CD4-positive, alpha-beta T cell (primary cell): Measurements from ENCODE around the gene SCAPER. TPM values are rescaled to one million over a fixed set of nuclear protein-coding genes. Genes with fewer than 3 reads are reported as not detected.

Experiments used
- ATAC-seq: fragments of 200-7000 bp; cut with Tn5 transposase; one replicate; pipeline ENCODE4 v1.10.0; 2022; ENCODE audit warnings: mild to moderate bottlenecking; ENCODE audit not compliant: poor library complexity
- CTCF ChIA-PET: fragments of 350-600 bp; sonication (Branson Sonifier 250); formaldehyde crosslinking; loops from one replicate; lab custom pipeline; 2021; ENCODE audit warnings: antibody characterized with exemption, inconsistent platforms; lab: Charles Lee
- POLR2A ChIA-PET: fragments of 350-600 bp; sonication (Branson Sonifier 250); formaldehyde crosslinking; loops from one replicate; lab custom pipeline; 2021; ENCODE audit warnings: antibody characterized with exemption, inconsistent platforms; lab: Charles Lee
- DNase-seq, 14 experiments: peaks; one replicate each; pipeline ENCODE4 v3.0.0-alpha.2; 2013 to 2020; ENCODE audit warnings: mixed read lengths in 2 of 14
- H3K27ac ChIP-seq, 2 donors: one replicate each; pipeline versions ENCODE4 v1.5.1 to v1.7.0; 2013; ENCODE audit warnings: low read length in 2 of 2, low read depth in 1 of 2, mild to moderate bottlenecking in 1 of 2
- H3K27me3 ChIP-seq, 2 experiments: 1 replicate in 1 of 2; 2 replicates in 1 of 2; pipeline versions ENCODE4 v1.6.1 to v1.7.0; 2013; ENCODE audit warnings: low read length in 2 of 2, control low read depth in 1 of 2, mild to moderate bottlenecking in 1 of 2, moderate library complexity in 1 of 2; ENCODE audit not compliant: insufficient read depth in 2 of 2, control insufficient read depth in 1 of 2
- H3K36me3 ChIP-seq: one replicate; pipeline ENCODE4 v1.6.1; 2013; ENCODE audit warnings: low read length, control low read depth; ENCODE audit not compliant: insufficient read depth
- H3K4me1 ChIP-seq: one replicate; pipeline ENCODE4 v1.6.1; 2013; ENCODE audit warnings: low read length, control low read depth; ENCODE audit not compliant: insufficient read depth
- H3K4me3 ChIP-seq: one replicate; pipeline ENCODE4 v1.5.1; 2013; ENCODE audit warnings: mild to moderate bottlenecking, low read length, moderate library complexity
- H3K9me3 ChIP-seq, 2 experiments: 1 replicate in 1 of 2; 2 replicates in 1 of 2; pipeline versions ENCODE4 v1.6.1 to v1.7.0; 2013; ENCODE audit warnings: low read length in 2 of 2, mild to moderate bottlenecking in 2 of 2, control low read depth in 1 of 2, moderate library complexity in 1 of 2; ENCODE audit not compliant: control insufficient read depth in 1 of 2, insufficient read depth in 1 of 2
- H3K27ac Mint-ChIP-seq: one replicate; pipeline ENCODE4 v1.8.0; 2020; ENCODE audit warnings: mixed read lengths
- H3K27me3 Mint-ChIP-seq: one replicate; pipeline ENCODE4 v1.8.0; 2021; ENCODE audit warnings: mixed read lengths
- H3K36me3 Mint-ChIP-seq: one replicate; pipeline ENCODE4 v1.8.0; 2021; ENCODE audit warnings: low read depth, mixed read lengths
- H3K4me1 Mint-ChIP-seq: one replicate; pipeline ENCODE4 v1.8.0; 2021; ENCODE audit warnings: low read depth, mixed read lengths
- H3K4me3 Mint-ChIP-seq: one replicate; pipeline ENCODE4 v1.8.0; 2020; ENCODE audit warnings: mild to moderate bottlenecking, mixed read lengths
- H3K9me3 Mint-ChIP-seq: one replicate; pipeline ENCODE4 v1.8.0; 2020; ENCODE audit warnings: mixed read lengths
- intact Hi-C, 2 experiments: fragments of 100-400 bp; cut with DNase I in 1 of 2; cut with micrococcal nuclease in 1 of 2; formaldehyde crosslinking; loops; one replicate each; pipeline versions ENCODE4 v1.15.1 to v1.9.0; 2023 to 2025; cut with DNase I, micrococcal nuclease
- total RNA-seq, 174 experiments: library from RNA in 2 of 174; stranded (reverse) in 2 of 174; gene quantifications; one replicate each; pipeline ENCODE4 v1.2.3 and lab custom pipeline; 2021 to 2026
- TF ChIP-seq, protein P1 (sequence below): fragments of 200-600 bp; IDR thresholded peaks from one replicate; pipeline ENCODE4 v1.8.0; 2022; ENCODE audit warnings: antibody characterized with exemption, mild to moderate bottlenecking

SCAPER gene
- total RNA-seq, 2 experiments from 2014 or later, result 40.3 to 41.2 TPM

DNA sequence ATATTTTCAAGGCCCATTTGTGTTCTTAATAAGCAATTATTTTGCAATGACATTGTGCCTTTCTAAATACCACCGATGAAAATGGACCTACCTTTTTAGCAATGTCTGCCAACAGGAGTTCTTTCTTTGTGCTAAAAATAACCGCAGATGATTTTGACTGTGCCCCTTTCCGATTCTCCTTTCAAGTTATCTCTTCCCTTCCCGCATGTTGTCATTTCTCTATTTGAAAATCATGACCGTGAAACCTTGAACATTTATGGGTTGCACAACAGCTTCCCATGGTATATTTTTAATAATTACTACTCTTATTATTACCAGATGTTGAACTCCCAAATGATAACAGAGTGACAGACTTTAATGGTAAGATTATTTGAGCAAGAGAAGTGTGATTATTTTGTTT, 583.5 kb downstream of the SCAPER start:
- H3K36me3 Mint-ChIP-seq, result no peaks in the 10 kb centered on the region
- peaks cover 7 to 24% of the 10 kb centered on the region in 2 experiments for H3K27me3 ChIP-seq
- no peaks in the 10 kb centered on the region for H3K9me3 Mint-ChIP-seq
- POLR2A ChIA-PET, result no interaction called here
- H3K4me1 Mint-ChIP-seq, result no peaks in the 10 kb centered on the region
- H3K27ac Mint-ChIP-seq, result no peak overlapping the region
- H3K4me1 ChIP-seq, result no peaks in the 10 kb centered on the region
- no peak for DNase-seq
- no peaks in the 10 kb centered on the region for H3K36me3 ChIP-seq
- CTCF ChIA-PET, result no interaction called here
- no peak overlapping the region for H3K27ac ChIP-seq
- no peak overlapping the region for H3K4me3 Mint-ChIP-seq
- TF ChIP-seq, protein P1, sequence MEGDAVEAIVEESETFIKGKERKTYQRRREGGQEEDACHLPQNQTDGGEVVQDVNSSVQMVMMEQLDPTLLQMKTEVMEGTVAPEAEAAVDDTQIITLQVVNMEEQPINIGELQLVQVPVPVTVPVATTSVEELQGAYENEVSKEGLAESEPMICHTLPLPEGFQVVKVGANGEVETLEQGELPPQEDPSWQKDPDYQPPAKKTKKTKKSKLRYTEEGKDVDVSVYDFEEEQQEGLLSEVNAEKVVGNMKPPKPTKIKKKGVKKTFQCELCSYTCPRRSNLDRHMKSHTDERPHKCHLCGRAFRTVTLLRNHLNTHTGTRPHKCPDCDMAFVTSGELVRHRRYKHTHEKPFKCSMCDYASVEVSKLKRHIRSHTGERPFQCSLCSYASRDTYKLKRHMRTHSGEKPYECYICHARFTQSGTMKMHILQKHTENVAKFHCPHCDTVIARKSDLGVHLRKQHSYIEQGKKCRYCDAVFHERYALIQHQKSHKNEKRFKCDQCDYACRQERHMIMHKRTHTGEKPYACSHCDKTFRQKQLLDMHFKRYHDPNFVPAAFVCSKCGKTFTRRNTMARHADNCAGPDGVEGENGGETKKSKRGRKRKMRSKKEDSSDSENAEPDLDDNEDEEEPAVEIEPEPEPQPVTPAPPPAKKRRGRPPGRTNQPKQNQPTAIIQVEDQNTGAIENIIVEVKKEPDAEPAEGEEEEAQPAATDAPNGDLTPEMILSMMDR, result no peak
- no peak overlapping the region for H3K4me3 ChIP-seq
- H3K9me3 ChIP-seq, result no peaks in the 10 kb centered on the region
- peaks cover 51% of the 10 kb centered on the region for H3K27me3 Mint-ChIP-seq
- intact Hi-C loops, result loop anchor here in 1 of 2 experiments (10.0 kb wide), 1 partner anchor 763 kb away; no protein-coding TSS in a partner anchor
- no peak for ATAC-seq

DNA sequence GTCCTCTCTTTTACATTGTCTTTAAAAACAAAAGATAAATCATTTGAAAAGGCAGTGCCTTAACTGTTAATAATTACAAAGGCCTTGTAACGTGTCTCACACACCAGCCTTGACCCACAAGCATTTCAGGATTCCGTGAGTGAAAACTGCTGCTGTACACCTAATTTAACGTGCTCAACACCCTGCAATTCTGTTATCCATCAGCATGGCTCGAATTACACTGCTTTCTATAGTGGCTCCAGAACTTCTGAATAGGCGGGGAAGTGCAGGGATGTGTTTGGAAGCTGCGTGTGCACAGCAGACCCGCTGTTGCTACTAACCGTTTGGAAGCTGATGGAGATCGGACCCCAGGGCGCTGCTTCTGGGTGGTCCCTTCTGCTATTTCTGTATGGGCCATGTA, 584.0 kb downstream of the SCAPER start:
- H3K27me3 Mint-ChIP-seq, result peaks cover 49% of the 10 kb centered on the region

DNA sequence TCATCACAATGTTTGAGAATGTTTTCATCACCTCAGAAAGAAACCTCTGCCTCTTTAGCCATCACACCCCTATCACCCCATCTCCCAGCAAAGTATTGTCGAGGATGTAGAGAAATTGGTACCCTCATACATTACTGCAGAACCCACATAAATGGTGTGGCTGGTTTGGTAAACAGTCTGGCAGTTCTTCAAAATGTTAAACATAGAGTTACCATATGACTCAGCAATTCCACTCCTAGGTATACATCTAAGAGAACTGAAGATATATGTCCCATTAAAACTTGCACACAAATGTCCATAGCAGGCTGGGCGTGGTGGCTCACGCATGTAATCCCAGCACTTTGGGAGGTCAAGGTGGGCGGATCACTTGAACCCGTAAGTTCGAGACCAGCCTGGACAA, 585.1 kb downstream of the SCAPER start:
- DNase-seq (no peak), ATAC-seq (no peak)
- Histone ChIP-seq H3K4me3 (no peak overlapping the region), H3K9me3 (no peaks in the 10 kb centered on the region), H3K27me3 (peaks cover 8 to 14% of the 10 kb centered on the region in 2 experiments), H3K36me3 (no peaks in the 10 kb centered on the region), H3K27ac (no peak overlapping the region), H3K4me1 (no peaks in the 10 kb centered on the region)
- CTCF ChIA-PET, result no interaction called here
- Mint-ChIP-seq H3K4me1 (no peaks in the 10 kb centered on the region), H3K36me3 (no peaks in the 10 kb centered on the region), H3K27ac (no peak overlapping the region), H3K27me3 (peaks cover 38% of the 10 kb centered on the region), H3K9me3 (no peaks in the 10 kb centered on the region), H3K4me3 (no peak overlapping the region)
- intact Hi-C loops, result loop anchor here in 1 of 2 experiments (10.0 kb wide), 1 partner anchor 765 kb away; no protein-coding TSS in a partner anchor
- TF ChIP-seq, protein P1, result no peak
- POLR2A ChIA-PET, result no interaction called here

More for the DNA sequence above, 584.0 kb downstream of the SCAPER start:
- Histone ChIP-seq H3K4me1 (no peaks in the 10 kb centered on the region), H3K36me3 (no peaks in the 10 kb centered on the region), H3K4me3 (no peak overlapping the region), H3K27me3 (peaks cover 7 to 20% of the 10 kb centered on the region in 2 experiments), H3K9me3 (no peaks in the 10 kb centered on the region), H3K27ac (no peak overlapping the region)
- ATAC-seq, result no peak
- ChIA-PET CTCF (no interaction called here), POLR2A (no interaction called here)
- no peak overlapping the region for H3K27ac Mint-ChIP-seq
- H3K9me3 Mint-ChIP-seq, result no peaks in the 10 kb centered on the region
- no peaks in the 10 kb centered on the region for H3K36me3 Mint-ChIP-seq
- no peak overlapping the region for H3K4me3 Mint-ChIP-seq
- no peak for DNase-seq
- TF ChIP-seq, protein P1, result no peak
- no peaks in the 10 kb centered on the region for H3K4me1 Mint-ChIP-seq
- intact Hi-C loops, result loop anchor here in 1 of 2 experiments (10.0 kb wide), 1 partner anchor 764 kb away; no protein-coding TSS in a partner anchor
